T follicular helper cell (primary cell): Measurements from ENCODE around the gene TBC1D5.

Experiments
- DNase-seq: peaks from one replicate; pipeline ENCODE4 v3.0.0-alpha.2; 2020; ENCODE audit warnings: low read depth

Gene TBC1D5

DNA sequence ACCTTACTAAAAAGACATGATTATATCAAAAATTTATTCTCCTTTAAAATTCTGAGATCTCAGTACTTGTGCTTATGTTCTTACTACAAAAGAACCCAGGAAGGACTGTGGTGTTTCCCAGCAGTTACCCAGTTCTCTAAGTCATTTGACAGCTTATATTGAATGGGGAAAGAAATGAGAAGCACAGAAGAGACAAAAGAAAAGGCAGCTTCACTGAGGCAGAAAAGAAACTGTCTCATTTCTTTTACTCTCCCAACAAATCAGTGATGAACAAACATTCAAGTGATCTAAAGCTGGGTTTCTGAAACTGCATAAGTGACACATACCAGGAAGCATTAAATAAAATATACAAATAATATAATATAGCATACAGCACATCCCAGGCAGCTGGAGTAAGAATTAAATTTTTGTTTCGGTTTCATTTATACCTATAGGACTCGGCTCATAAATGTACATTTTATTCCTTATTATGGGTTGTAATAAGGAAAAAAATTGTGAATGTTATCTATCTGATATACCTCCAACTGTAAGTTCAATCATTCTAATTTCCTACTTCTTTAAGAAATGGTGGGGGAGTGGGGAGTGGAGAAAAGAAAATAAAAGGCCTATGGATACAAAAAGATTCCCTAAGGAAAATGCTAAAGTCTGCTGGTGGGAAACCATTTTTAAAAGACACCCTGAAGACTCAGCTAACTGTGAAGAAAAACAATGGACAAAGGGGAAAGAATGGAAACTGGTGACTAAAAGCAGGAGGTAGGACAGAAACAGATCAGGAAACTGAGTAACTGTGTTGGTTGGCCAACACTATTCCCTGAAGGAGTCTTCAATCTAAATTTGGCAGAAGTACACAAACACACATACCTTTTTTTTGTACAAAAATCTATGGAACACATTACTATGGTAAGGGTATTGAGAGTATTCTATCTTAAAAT, 156.8 kb downstream of the TBC1D5 start:
- no peak for DNase-seq

DNA sequence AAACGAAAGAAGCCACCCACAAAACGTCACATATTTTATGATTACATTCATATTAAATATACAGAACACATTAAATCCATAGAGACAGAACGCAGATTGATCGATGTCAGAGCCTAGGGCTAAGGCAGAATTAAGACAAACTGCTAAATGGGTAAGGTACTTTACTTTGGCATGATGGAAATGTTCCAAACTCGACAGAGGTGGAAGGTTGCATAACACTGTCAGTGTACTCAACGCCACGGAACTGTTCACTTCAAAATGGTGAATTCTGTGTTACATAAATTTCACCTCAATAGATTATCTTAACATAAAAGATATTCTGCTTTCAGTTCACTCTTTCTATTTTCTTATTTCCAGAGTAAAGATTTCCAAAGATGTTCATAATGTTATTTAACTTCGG, 158.4 kb downstream of the TBC1D5 start:
- DNase-seq, result no peak

DNA sequence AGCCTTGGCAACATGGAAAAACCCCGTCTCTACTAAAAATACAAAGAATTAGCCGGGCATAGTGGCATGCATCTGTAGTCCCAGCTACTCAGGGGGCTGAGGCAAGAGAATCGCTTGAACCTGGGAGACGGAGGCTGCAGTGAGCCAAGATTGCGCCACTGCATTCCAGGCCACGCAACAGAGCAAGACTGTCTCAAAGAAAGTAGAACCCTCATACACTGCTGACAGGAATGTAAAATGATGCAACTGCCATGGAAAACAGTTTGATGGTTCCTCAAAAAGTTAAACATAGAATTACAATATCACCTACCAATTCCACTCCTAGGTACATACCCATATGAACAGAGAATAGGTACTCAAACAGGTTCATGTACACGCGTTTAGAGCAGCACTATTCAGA, 158.9 kb downstream of the TBC1D5 start:
- DNase-seq, result no peak

GRCh38 chr3:17581421-17582080, 160.9 kb downstream of the TBC1D5 start:
- DNase-seq, result no peak

DNA sequence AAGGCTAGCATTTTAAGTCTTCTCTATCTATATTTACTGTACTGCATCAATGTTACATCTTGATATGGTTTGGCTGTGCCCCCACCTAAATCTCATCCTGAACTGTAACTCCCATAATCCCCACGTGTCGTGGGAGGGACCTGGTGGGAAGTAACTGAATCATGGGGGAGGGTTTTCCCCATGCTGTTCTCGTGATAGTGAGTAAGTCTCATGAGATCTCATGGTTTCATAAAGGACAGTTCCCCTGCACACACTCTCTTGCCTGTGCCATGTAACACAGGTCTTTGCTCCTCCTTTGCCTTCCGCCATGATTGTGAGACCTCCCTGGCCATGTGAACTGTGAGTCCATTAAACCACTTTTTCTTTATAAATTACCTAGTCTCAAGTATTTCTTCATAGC, 161.5 kb downstream of the TBC1D5 start:
- DNase-seq, result no peak

DNA sequence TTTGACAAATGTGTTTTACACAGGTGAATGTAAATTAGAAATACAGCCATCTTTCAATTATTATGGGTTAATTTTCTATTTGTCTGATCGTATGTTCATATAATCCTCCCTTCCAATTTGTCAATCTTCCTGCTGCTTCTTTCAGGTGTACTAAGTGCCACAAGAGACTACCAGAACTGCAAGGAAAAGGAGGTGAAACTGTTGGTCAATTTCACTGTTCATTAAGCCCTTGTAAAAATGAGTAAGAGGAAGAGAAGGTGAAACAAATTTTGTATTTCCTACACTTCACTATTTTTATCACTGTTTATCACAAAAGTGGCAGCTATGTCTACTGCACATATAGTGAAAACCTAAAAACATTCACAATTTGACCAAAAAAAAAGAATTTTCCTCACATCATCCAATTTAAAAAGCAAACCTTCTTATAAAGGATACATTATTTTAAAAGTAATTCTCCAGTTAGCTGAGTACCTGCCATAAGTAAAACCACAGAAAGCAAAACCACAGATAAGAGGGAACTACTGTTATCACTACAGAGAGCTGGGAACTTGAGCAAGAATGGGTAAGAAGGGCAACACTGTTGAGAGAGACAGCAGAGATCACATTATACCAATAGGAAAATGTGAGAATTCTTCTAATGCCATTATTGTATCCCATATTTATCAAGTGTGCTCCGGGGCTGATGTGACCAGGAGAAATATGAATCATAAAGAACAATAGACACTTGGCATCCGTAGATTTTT, 163.0 kb downstream of the TBC1D5 start:
- no peak for DNase-seq

GRCh38 chr3:17577796-17578520, 164.5 kb downstream of the TBC1D5 start:
- no peak for DNase-seq

DNA sequence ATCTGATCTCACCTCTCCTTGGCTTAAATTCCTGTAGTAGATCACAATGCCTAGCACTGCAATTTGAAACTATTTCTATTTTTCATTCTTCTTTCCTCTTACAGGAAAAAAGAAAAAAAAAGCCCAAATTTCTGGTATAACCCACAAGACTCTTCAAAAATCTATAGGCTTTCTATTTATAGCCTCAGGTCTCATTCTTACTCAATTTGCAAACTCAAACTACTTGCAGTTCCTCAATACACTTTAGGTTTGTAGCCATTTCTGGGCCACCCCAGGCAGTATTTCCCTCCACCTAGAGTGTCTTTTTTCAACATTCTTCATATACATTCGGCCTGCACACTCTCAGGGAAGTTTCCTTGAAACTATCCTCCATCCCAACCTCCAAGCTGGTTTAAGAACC, 169.0 kb downstream of the TBC1D5 start:
- DNase-seq, result no peak

DNA sequence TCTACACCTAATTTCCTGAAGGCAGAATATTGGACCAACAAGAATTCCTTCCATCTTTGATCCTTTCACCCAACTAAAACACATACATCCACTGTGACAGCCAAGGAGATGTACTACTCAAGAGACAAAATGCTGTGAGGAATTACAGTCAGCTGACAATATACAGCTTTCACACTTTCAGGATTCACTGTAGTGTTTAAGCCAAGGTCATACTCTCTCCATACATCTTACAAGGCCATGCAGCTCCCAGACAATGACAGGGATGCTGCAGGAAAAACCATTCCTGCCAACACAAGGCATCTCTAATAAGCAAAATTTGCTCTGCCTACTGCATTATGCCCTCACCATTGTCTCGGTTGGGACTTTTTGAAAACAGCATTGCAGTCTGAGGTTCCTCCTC, 170.7 kb downstream of the TBC1D5 start:
- no peak for DNase-seq

GRCh38 chr3:17562845-17563244, 179.6 kb downstream of the TBC1D5 start:
- DNase-seq, result no peak

DNA sequence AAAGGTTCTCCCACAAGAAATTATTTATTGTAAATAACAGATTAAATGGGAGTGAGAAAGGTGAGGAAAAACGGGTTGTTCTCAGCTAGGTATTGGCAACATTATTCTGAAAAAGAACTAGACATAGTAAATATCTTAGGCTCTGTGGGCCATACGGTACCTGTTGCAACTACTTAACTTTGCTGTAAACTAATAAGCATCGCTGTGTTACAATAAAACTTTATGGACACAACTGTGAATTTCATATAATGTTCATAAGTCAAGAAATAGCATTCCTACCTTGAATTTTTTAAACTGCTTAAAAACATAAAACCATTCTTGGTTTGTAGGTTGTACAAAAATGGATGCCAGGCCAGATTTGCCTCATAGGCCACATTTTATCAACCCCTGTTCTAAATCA, 183.9 kb downstream of the TBC1D5 start:
- DNase-seq, result no peak

- no peak for DNase-seq
These were observed 184.5 kb downstream of the TBC1D5 start for GRCh38 chr3:17557749-17558463.

GRCh38 chr3:17555525-17555924, 186.9 kb downstream of the TBC1D5 start:
- no peak for DNase-seq

DNA sequence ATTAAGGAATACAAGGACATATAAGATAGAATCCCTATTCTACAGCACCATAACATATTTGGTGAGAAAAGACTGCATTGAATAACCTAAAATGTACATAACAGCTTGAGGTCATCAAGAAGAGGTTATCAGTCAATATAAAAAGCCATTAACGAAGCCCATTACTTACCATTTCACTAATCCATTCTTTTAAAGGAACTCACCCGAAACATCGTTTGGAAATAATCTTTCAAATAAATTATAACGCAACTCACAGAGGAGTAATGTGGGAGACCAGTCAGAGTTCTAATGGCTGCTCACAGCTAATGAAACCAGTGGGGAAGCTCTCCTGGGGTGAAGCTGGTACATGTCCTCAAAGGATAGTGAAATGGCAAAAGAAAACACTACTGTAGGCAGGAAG, 188.4 kb downstream of the TBC1D5 start:
- no peak for DNase-seq

DNA sequence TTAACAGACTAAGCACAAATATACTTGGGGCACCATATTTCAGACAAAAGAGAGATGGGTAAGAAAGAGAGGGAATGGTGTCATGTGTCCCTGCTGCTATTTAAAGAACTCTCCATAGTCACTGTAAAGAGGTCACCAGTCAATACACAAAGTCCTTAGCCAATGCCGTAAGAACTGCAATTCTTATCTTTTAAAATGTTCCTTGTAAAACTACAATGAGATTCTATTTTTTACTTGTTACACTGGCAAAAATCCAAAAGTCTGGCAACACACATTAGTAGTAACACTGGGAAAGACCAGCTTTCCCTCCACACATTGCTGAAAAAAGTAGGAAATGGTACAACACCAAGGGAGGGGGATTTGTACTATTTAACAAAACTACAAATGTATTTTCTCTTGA, 189.4 kb downstream of the TBC1D5 start:
- DNase-seq, result no peak

GRCh38 chr3:17552351-17552750, 190.1 kb downstream of the TBC1D5 start:
- no peak for DNase-seq

- DNase-seq, result no peak
These were observed 190.5 kb downstream of the TBC1D5 start for GRCh38 chr3:17551895-17552294.

GRCh38 chr3:17551333-17551732, 191.1 kb downstream of the TBC1D5 start:
- no peak for DNase-seq

GRCh38 chr3:17550624-17551023, 191.8 kb downstream of the TBC1D5 start:
- no peak for DNase-seq

- DNase-seq, result no peak
These were observed 195.8 kb downstream of the TBC1D5 start for GRCh38 chr3:17546500-17547255.

DNA sequence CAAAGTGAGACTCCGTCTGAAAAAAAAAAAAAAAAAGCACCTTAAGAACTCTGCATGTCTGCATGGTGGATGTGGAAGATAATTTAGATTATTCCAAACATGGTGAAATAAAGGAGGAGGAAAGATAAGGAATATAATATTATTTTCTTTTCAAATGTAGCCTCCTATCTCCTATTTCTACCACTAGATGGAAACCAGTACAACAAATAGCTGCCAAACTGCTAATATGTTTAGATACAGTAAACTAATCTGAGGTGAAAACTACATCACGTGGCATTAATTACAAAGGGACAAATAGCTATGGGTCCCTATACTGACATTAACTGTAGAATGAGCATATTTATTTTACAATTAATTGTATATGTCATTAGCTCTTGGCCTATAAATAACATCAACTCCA, 197.8 kb downstream of the TBC1D5 start:
- DNase-seq, result no peak
